ENCODE measurements around the gene NFKBIZ. TPM values are rescaled to one million over a fixed set of nuclear protein-coding genes. Genes with fewer than 3 reads are reported as not detected.

NFKBIZ gene
- total RNA-seq, 1 donor from 2014 or later, result 20.5 TPM

DNA sequence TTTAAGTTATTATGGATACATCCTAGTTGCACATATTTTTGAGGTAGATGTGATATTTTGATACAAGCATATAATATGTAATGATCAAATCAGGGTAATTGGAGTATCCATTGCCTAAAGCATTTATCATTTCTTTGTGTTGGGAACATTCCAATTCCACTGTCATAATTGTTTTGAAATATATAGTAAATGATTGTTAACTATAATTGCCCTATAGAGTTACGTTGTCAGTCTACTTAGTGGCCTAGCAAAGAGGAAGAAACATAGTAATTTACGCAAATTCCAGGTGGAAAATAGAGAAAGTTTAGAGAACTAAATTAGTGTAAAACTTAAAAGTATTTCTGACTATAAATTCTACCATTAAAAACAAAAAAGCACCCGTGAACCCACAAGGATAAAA is 45.4 kb upstream of the NFKBIZ start:
- no peak overlapping the region for H3K27ac Mint-ChIP-seq (ENCODE audit: unreplicated experiment)
- H3K9me3 Mint-ChIP-seq (ENCODE audit: unreplicated experiment), result no peaks in the 10 kb centered on the region
- DNase-seq (ENCODE audit: low spot score), result no peak
- TF ChIP-seq, protein P1, sequence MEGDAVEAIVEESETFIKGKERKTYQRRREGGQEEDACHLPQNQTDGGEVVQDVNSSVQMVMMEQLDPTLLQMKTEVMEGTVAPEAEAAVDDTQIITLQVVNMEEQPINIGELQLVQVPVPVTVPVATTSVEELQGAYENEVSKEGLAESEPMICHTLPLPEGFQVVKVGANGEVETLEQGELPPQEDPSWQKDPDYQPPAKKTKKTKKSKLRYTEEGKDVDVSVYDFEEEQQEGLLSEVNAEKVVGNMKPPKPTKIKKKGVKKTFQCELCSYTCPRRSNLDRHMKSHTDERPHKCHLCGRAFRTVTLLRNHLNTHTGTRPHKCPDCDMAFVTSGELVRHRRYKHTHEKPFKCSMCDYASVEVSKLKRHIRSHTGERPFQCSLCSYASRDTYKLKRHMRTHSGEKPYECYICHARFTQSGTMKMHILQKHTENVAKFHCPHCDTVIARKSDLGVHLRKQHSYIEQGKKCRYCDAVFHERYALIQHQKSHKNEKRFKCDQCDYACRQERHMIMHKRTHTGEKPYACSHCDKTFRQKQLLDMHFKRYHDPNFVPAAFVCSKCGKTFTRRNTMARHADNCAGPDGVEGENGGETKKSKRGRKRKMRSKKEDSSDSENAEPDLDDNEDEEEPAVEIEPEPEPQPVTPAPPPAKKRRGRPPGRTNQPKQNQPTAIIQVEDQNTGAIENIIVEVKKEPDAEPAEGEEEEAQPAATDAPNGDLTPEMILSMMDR (IDR thresholded peaks at IDR 0.05; ENCODE audit: unreplicated experiment), result no peak
- H3K4me3 Mint-ChIP-seq (ENCODE audit: unreplicated experiment), result no peak overlapping the region
- peaks cover 11% of the 10 kb centered on the region for H3K36me3 Mint-ChIP-seq (ENCODE audit: low read depth, unreplicated experiment)
- H3K27me3 Mint-ChIP-seq (ENCODE audit: unreplicated experiment), result no peaks in the 10 kb centered on the region
- H3K4me1 Mint-ChIP-seq (ENCODE audit: unreplicated experiment), result no peaks in the 10 kb centered on the region

DNA sequence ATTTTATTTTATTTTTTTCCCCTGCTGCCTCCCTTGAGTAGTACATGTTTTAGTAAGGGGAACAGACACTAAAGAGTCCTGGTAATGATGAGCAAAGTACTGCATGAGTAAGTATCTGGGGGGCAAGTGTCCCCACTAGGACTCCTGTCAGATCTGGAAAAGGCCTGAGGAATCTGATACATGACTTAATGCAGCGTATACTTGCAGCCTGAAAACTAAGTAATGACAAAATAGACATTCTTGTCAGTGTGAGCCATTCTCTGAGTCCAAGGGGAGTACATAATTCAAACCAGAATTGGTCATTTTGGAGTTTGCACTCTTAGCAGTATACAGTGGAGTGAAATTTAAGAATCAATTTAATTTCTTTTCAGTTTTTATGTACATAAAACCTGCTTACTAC is 42.8 kb upstream of the NFKBIZ start:
- Mint-ChIP-seq H3K27me3 (ENCODE audit: unreplicated experiment) (no peaks in the 10 kb centered on the region), H3K9me3 (ENCODE audit: unreplicated experiment) (no peaks in the 10 kb centered on the region), H3K4me3 (ENCODE audit: unreplicated experiment) (no peak overlapping the region), H3K4me1 (ENCODE audit: unreplicated experiment) (peaks cover 8% of the 10 kb centered on the region), H3K27ac (ENCODE audit: unreplicated experiment) (no peak overlapping the region), H3K36me3 (ENCODE audit: low read depth, unreplicated experiment) (peaks cover 8% of the 10 kb centered on the region)
- no peak for DNase-seq (ENCODE audit: low spot score)
- TF ChIP-seq, protein P1 (IDR thresholded peaks at IDR 0.05; ENCODE audit: unreplicated experiment), result no peak

DNA sequence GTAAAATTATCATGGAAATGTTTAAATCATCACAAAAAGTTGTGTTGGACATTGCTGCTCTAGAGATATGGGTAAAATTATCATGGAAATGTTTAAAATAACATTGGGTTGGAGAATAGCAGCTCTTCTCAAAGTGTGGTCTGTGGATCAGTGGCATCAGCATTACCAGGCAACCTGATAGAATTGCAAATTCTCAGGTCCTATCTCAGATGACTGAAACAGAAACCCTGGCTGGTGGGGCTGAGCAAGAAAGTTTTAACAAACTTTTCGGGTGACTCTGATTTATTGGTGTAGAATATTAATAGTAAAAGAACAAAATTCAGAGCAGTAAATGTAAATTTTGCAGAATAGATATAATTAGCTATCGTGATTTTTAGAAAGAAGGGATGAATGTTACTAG is 41.4 kb upstream of the NFKBIZ start:
- Mint-ChIP-seq H3K4me3 (ENCODE audit: unreplicated experiment) (no peak overlapping the region), H3K27me3 (ENCODE audit: unreplicated experiment) (no peaks in the 10 kb centered on the region)

DNA sequence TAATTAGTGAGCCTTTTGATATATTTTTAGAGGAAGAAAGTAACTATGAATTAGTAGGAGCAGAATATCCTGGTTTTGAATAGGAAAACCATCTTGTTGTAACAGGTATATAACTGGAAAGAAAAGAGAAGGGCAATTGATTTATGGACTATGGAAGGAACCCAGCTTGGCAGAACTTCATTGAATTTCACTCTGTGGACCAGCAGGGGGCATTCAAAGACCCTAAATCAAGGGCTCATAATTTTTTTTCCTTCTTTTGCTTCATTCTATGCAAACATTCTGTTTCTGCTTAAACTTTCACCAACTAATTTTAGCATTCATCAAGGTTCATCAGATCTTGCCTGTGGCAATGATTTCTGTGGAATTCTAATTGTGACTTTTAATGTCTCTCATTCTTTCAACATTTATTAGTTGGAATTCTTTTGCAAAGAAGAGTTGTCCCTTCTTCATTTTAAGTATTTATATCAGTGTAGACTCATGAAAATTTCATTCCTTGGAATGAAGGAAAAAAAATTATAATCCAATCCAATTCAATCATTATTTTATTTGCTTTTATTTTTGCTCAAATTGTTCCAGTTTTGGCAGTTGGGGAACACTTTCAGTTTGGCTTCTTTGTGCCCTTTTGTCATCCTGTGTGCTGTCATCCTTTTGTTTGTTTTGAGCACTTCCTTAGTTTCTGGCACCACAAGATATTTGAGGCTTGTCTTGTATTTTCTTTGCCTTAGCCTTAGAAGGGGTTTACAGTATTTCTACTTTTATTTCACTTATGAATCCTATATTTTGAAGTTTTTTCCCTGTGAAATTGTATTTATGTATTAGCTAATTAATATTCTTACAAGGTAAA is 39.9 kb upstream of the NFKBIZ start:
- peaks cover 3% of the 10 kb centered on the region for H3K36me3 Mint-ChIP-seq (ENCODE audit: low read depth, unreplicated experiment)
- peak overlapping the region; percentile 93 for H3K27ac Mint-ChIP-seq (ENCODE audit: unreplicated experiment)
- DNase-seq (ENCODE audit: low spot score), result peak; percentile 37
- TF ChIP-seq, protein P1 (IDR thresholded peaks at IDR 0.05; ENCODE audit: unreplicated experiment), result peak; percentile 88
- no peaks in the 10 kb centered on the region for H3K27me3 Mint-ChIP-seq (ENCODE audit: unreplicated experiment)
- no peaks in the 10 kb centered on the region for H3K9me3 Mint-ChIP-seq (ENCODE audit: unreplicated experiment)
- peaks cover 8% of the 10 kb centered on the region for H3K4me1 Mint-ChIP-seq (ENCODE audit: unreplicated experiment)
- no peak overlapping the region for H3K4me3 Mint-ChIP-seq (ENCODE audit: unreplicated experiment)

More for the DNA sequence above, 41.4 kb upstream of the NFKBIZ start:
- TF ChIP-seq, protein P1 (IDR thresholded peaks at IDR 0.05; ENCODE audit: unreplicated experiment), result no peak
- Mint-ChIP-seq H3K9me3 (ENCODE audit: unreplicated experiment) (no peaks in the 10 kb centered on the region), H3K36me3 (ENCODE audit: low read depth, unreplicated experiment) (peaks cover 3% of the 10 kb centered on the region), H3K4me1 (ENCODE audit: unreplicated experiment) (peaks cover 8% of the 10 kb centered on the region), H3K27ac (ENCODE audit: unreplicated experiment) (no peak overlapping the region)
- no peak for DNase-seq (ENCODE audit: low spot score)

DNA sequence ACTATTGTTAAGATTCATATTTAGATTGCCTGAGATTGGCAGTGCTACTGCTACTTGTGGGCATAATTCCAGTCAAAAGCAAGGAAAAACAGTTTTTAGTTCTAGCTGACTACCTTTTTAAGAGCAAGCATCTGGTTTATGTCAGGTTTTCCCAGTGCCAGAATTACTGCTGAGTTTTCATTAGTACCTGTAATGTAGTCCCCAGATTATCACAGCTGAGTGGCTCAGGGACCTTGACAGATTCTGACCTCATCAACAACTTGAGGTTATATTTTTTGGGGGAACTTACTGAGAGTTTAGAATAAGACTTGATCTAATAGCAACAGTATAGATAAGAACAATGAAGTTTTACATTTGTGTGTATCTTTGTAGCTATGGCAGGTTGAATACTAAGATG is 39.3 kb upstream of the NFKBIZ start:
- H3K27ac Mint-ChIP-seq (ENCODE audit: unreplicated experiment), result peak overlapping the region; percentile 93
- TF ChIP-seq, protein P1 (IDR thresholded peaks at IDR 0.05; ENCODE audit: unreplicated experiment), result no peak
- no peak for DNase-seq (ENCODE audit: low spot score)
- no peak overlapping the region for H3K4me3 Mint-ChIP-seq (ENCODE audit: unreplicated experiment)
- no peaks in the 10 kb centered on the region for H3K27me3 Mint-ChIP-seq (ENCODE audit: unreplicated experiment)
- H3K36me3 Mint-ChIP-seq (ENCODE audit: low read depth, unreplicated experiment), result peaks cover 3% of the 10 kb centered on the region
- H3K4me1 Mint-ChIP-seq (ENCODE audit: unreplicated experiment), result peaks cover 8% of the 10 kb centered on the region
- H3K9me3 Mint-ChIP-seq (ENCODE audit: unreplicated experiment), result no peaks in the 10 kb centered on the region
